GM19397 (cell line): ENCODE data around the gene MYO1H.
"Not testable (repeated sequence)": the region's sequence is repeated elsewhere in the genome, so short reads cannot be mapped to it uniquely, and the experiment has no call there.

Source experiments
- ATAC-seq: cut with Tn5 transposase; IDR thresholded peaks from one replicate; pipeline ENCODE4 v1.9.1; 2021; ENCODE audit warnings: mild to moderate bottlenecking, moderate library complexity; ENCODE audit not compliant: unreplicated experiment

MYO1H gene

GRCh38 chr12:109345428-109345827 lies 2.3 kb upstream of the MYO1H start:
- ATAC-seq = no peak

- no peak for ATAC-seq
These were observed 780 bp upstream of the MYO1H start for GRCh38 chr12:109346920-109347319.

GRCh38 chr12:109352184-109352583 lies 4.5 kb downstream of the MYO1H start:
- no peak for ATAC-seq

- no peak for ATAC-seq
These were observed 8.9 kb downstream of the MYO1H start for GRCh38 chr12:109356577-109356976.

GRCh38 chr12:109357032-109357431 lies 9.3 kb downstream of the MYO1H start:
- ATAC-seq = no peak

- ATAC-seq = no peak
These were observed 10.6 kb downstream of the MYO1H start for GRCh38 chr12:109358154-109358869.

GRCh38 chr12:109359131-109359690 lies 11.5 kb downstream of the MYO1H start:
- ATAC-seq = no peak

- ATAC-seq = no peak
These were observed 22.1 kb downstream of the MYO1H start for GRCh38 chr12:109369831-109370230.

- no peak for ATAC-seq
These were observed 29.5 kb downstream of the MYO1H start for GRCh38 chr12:109377139-109377685.

GRCh38 chr12:109378569-109378968 lies 30.9 kb downstream of the MYO1H start:
- ATAC-seq = no peak

- no peak for ATAC-seq
These were observed 34.3 kb downstream of the MYO1H start for GRCh38 chr12:109382031-109382430.

- no peak for ATAC-seq
These were observed 35.5 kb downstream of the MYO1H start for GRCh38 chr12:109383240-109383639.

- no peak for ATAC-seq
These were observed 37.8 kb downstream of the MYO1H start for GRCh38 chr12:109385339-109386058.

- ATAC-seq = no peak
These were observed 38.3 kb downstream of the MYO1H start for GRCh38 chr12:109386059-109386433.

GRCh38 chr12:109387425-109388166 lies 39.9 kb downstream of the MYO1H start:
- no peak for ATAC-seq

GRCh38 chr12:109388167-109388563 lies 40.5 kb downstream of the MYO1H start:
- ATAC-seq = no peak

- ATAC-seq = no peak
These were observed 41.4 kb downstream of the MYO1H start for GRCh38 chr12:109389146-109389545.

GRCh38 chr12:109393437-109394345 lies 46.0 kb downstream of the MYO1H start:
- no peak for ATAC-seq

GRCh38 chr12:109394891-109395290 lies 47.2 kb downstream of the MYO1H start:
- ATAC-seq = no peak

GRCh38 chr12:109404841-109405240 lies 57.1 kb downstream of the MYO1H start:
- ATAC-seq = not testable (repeated sequence)
